GM12892 (cell line): Measurements from ENCODE around the gene DLL3.

Experiments
- DNase-seq: peaks from one replicate; pipeline ENCODE4 v3.0.0; 2011; ENCODE audit not compliant: insufficient read length
- FAIRE-seq: peaks from 2 replicates; lab custom pipeline; 2011; peaks lifted over from hg19 to GRCh38; lab: Jason Lieb, UNC
- POLR2A ChIP-seq: IDR thresholded peaks from 2 replicates; pipeline ENCODE4 v1.6.1; 2011; ENCODE audit warnings: low read depth, low read length, control low read depth
- POLR2AphosphoS5 ChIP-seq: IDR thresholded peaks from 2 replicates; pipeline ENCODE4 v1.6.1; 2011; ENCODE audit warnings: low read depth, low read length, control low read depth
- TAF1 ChIP-seq: IDR thresholded peaks from 2 replicates; pipeline ENCODE4 v1.6.1; 2011; ENCODE audit warnings: low read depth, mild to moderate bottlenecking, control low read depth, low read length, borderline replicate concordance

The DLL3 gene

GRCh38 chr19:39492788-39493187, 6.0 kb upstream of the DLL3 start:
- FAIRE-seq: no peak
- no peak for TF ChIP-seq POLR2A
- no peak for TF ChIP-seq TAF1
- no peak for TF ChIP-seq POLR2AphosphoS5
- DNase-seq: no peak

DNA sequence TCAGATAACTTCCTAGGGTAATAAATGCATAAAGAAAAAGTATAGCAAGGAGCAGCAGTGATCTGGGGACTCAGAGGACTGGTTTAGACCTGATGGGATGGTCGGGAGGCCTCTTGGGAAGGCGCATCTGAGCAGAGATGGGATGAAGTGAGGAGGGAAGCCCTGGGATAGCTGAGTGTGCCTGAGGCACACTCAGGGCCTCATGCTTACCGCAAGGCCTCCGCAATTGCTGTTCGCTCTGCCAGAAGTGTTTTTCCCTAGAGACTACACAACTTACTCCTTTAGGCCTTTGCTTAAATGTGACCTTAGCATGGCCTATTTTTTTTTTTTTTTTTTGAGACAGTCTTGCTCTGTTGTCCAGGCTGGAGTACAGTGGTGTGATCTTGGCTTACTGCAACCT, 4.1 kb upstream of the DLL3 start:
- TF ChIP-seq TAF1 (no peak), POLR2A (no peak), POLR2AphosphoS5 (no peak)
- DNase-seq (no peak), FAIRE-seq (no peak)

DNA sequence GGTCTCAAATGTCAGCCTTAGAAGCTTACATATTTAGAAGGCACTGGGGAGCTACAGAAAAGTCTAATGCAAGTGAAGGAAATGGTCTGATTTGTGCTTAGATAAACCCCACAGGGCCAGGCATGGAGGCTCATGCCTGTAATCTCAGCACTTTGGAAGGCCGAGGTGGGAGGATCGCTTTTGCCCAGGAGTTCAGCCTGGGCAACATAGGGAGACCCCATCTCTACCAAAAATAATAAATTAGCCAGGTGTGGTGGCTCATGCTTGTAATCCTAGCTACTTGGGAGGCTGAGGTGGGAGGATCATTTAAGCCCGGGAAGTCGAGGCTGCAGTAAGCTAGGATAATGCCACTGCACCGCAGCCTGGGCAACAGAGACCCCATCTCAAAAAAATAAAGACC, 2.7 kb upstream of the DLL3 start:
- DNase-seq (no peak), FAIRE-seq (no peak)
- TF ChIP-seq POLR2AphosphoS5: no peak
- no peak for TF ChIP-seq TAF1
- TF ChIP-seq POLR2A: no peak

GRCh38 chr19:39497701-39497995, 1.1 kb upstream of the DLL3 start:
- no peak for FAIRE-seq
- no peak for DNase-seq
- no peak for TF ChIP-seq POLR2AphosphoS5
- no peak for TF ChIP-seq POLR2A
- TF ChIP-seq TAF1: no peak

DNA sequence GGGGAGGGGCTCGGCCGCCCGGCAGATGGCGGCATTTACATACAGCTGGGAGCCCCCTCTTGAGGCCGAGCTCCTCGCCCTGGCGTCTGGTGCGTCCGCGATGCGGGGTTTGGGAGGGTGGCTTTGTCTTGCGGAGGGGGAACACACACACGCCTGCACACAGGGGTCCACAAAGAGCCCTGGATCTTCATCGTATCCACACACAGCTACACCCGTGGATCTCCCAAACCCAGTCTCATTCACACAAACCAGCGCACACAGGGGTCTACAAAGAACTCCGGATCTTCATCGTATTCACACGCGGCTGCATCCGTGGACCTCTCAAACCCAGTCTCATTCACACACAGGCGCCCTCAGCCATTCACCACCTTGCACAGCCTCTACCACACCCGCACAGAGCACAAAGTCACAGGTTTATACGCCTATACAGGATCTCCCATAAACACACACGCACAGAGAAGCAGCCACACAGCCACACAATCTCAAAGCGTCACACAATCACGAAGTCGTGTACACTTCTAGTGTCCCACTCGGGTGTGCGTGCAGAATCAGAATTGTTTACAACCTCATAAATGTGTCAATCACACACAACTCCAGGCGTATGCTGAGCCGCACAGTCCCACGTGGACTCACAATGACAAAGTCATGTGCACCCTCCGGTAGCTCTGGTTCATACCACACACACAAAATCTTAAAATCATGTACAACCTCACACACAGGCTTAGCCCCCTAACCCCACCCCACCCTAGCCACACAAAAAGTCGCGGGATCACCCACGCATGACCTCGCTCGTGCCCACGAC, 550 bp upstream of the DLL3 start:
- no peak for DNase-seq
- TF ChIP-seq POLR2AphosphoS5 (no peak), POLR2A (no peak), TAF1 (no peak)
- peak; percentile 46 for FAIRE-seq

DNA sequence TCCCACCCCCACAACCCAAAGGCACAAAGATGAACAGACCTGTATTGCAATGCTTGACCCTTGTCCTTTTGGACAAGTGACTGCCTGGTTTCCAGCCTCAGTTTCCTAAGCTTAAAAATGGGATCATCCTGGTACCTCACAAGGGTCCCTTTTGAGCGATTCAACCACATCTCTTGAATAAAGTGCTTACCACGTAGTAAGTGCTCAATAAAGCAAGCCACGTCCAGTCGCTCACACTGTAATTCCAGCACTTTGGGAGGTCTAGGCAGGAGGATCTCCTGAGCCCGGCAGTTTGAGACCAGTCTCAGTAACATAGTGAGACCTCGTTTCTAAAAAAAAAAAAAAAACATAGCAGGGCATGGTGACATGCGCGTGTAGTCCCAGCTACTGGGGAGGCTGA, 1.2 kb downstream of the DLL3 start:
- DNase-seq: no peak
- TF ChIP-seq POLR2AphosphoS5 (no peak), POLR2A (no peak), TAF1 (no peak)
- FAIRE-seq: no peak

DNA sequence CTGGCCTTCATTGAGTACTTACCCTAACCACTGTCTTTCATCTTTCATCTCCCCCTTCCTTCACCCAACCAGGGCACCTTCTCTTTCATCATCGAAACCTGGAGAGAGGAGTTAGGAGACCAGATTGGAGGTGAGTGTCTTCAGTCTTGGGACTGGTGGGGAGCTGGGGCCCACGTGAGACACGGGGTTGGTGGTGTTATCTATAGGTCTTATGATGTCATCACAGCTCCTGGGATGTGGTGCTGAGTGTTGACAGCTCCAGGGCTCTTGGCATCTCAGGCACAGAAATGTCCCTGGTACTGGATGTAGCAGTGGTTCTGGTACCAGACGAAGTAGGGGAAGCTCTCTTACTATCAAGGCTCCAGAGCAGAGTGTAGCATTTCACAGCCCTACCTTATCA, 1.8 kb downstream of the DLL3 start:
- DNase-seq: no peak
- TF ChIP-seq POLR2AphosphoS5 (no peak), POLR2A (no peak), TAF1 (no peak)
- FAIRE-seq: no peak

DNA sequence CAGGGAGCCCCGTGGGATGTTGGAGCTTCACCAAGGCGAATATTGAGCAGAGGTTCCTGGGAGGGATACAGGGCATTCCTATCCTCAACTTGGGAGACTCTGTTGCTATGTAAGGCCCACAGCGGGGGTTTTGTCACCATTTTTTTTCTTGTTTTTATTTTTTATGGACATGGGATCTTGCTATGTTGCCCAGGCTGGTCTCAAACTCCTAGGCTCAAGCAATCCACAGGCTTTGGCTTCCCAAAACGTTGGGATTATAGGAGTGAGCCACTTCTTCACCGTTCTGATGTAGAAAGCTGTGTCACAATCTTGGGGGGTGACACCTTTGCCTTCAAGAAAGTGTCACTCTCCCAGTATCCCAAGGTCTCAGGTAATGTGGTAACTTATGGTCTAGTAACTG, 2.6 kb downstream of the DLL3 start:
- FAIRE-seq: no peak
- no peak for DNase-seq
- TF ChIP-seq POLR2AphosphoS5 (no peak), POLR2A (no peak), TAF1 (no peak)

GRCh38 chr19:39502640-39503417, 4.1 kb downstream of the DLL3 start:
- DNase-seq (peak; percentile 88), FAIRE-seq (peak; percentile 93)
- TF ChIP-seq TAF1: no peak
- no peak for TF ChIP-seq POLR2AphosphoS5
- no peak for TF ChIP-seq POLR2A

DNA sequence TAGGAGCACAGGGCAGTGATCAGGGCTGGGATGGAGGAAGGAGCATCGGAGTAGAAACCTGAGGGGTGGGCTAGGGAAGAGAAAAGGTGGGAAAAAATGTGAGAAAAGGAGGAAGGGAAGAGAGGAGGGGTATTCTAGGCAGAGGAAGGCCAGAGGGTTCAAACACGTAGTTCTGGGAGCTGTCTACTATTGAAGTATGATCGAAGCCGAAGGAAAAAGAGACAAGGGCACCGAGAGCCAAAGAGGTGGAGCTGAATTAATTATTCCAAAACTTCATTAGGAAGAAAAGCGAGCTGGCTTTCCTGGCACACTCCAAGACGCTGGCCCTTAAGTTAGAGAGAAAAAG, 7.8 kb downstream of the DLL3 start:
- TF ChIP-seq POLR2A: no peak
- TF ChIP-seq POLR2AphosphoS5: no peak
- no peak for TF ChIP-seq TAF1
- no peak for FAIRE-seq

GRCh38 chr19:39506944-39507714, 8.4 kb downstream of the DLL3 start:
- TF ChIP-seq TAF1: no peak
- FAIRE-seq: peak; percentile 88
- peak; percentile 86 for DNase-seq

More for the DNA sequence above, 7.8 kb downstream of the DLL3 start:
- DNase-seq: no peak
